SK-N-SH treated with all-trans-retinoic acid at 6 μM for 48 hours (cell line): ENCODE results near the gene IFIT3.
"Not testable (repeated sequence)": the region's sequence is repeated elsewhere in the genome, so short reads cannot be mapped to it uniquely, and the experiment has no call there.

ENCODE experiments used
- ATAC-seq: fragments of 200-7000 bp; cut with Tn5 transposase; 3 replicates; pipeline ENCODE4 v1.9.1; 2020; ENCODE audit warnings: mild to moderate bottlenecking, moderate library complexity
- ARNTL ChIP-seq: fragments of 450-650 bp; formaldehyde crosslinking; IDR thresholded peaks from 2 replicates; pipeline ENCODE4 v1.5.0; 2020; ENCODE audit warnings: low read depth, mild to moderate bottlenecking, moderate library complexity, borderline replicate concordance
- BACH2 ChIP-seq: fragments of 250-450 bp; sonication (Bioruptor Pico); IDR thresholded peaks from 2 replicates; pipeline ENCODE4 v1.9.0; 2021; ENCODE audit warnings: mild to moderate bottlenecking, borderline replicate concordance
- CSDC2 ChIP-seq: fragments of 250-450 bp; sonication (Bioruptor Pico); IDR thresholded peaks from 2 replicates; pipeline ENCODE4 v1.5.0; 2020; ENCODE audit warnings: mild to moderate bottlenecking, moderate library complexity
- GLIS3 ChIP-seq: fragments of 250-450 bp; sonication (Bioruptor Pico); IDR thresholded peaks from 2 replicates; pipeline ENCODE4 v1.5.0; 2020; ENCODE audit warnings: mild to moderate bottlenecking, moderate library complexity
- ISL1 ChIP-seq: fragments of 250-450 bp; sonication (Bioruptor Pico); IDR thresholded peaks from 2 replicates; pipeline ENCODE4 v2.1.2; 2022; ENCODE audit warnings: mild to moderate bottlenecking, moderate library complexity
- OSR1 ChIP-seq: fragments of 250-450 bp; sonication (Bioruptor Pico); IDR thresholded peaks from 2 replicates; pipeline ENCODE4 v1.8.0; 2022; ENCODE audit warnings: moderate library complexity, mild to moderate bottlenecking, inconsistent platforms
- PATZ1 ChIP-seq: fragments of 250-450 bp; sonication (Bioruptor Pico); IDR thresholded peaks from 2 replicates; pipeline ENCODE4 v1.8.0; 2020; ENCODE audit warnings: mild to moderate bottlenecking, moderate library complexity, borderline replicate concordance
- POU6F1 ChIP-seq: fragments of 250-450 bp; sonication (Bioruptor Pico); IDR thresholded peaks from 2 replicates; pipeline ENCODE4 v1.8.0; 2021; ENCODE audit warnings: low read depth, mild to moderate bottlenecking, moderate library complexity, borderline replicate concordance
- PPARA ChIP-seq: fragments of 250-450 bp; sonication (Bioruptor Pico); IDR thresholded peaks from 2 replicates; pipeline ENCODE4 v1.5.0; 2020; ENCODE audit warnings: mild to moderate bottlenecking, borderline replicate concordance
- SNAI2 ChIP-seq: fragments of 250-450 bp; sonication (Bioruptor Pico); IDR thresholded peaks from 2 replicates; pipeline ENCODE4 v1.5.0; 2020; ENCODE audit warnings: mild to moderate bottlenecking, moderate library complexity
- TCF4 ChIP-seq: fragments of 250-450 bp; sonication (Bioruptor Pico); IDR thresholded peaks from 2 replicates; pipeline ENCODE4 v1.8.0; 2021; ENCODE audit warnings: mild to moderate bottlenecking, moderate library complexity, borderline replicate concordance
- ZC3H10 ChIP-seq: fragments of 250-450 bp; sonication (Bioruptor Pico); IDR thresholded peaks from 2 replicates; pipeline ENCODE4 v1.5.1; 2021; ENCODE audit warnings: mild to moderate bottlenecking, moderate library complexity
- ZFP3 ChIP-seq: fragments of 250-450 bp; sonication (Bioruptor Pico); IDR thresholded peaks from 2 replicates; pipeline ENCODE4 v1.5.0; 2020; ENCODE audit warnings: mild to moderate bottlenecking, moderate library complexity
- ZFP30 ChIP-seq: fragments of 450-650 bp; formaldehyde crosslinking; IDR thresholded peaks from 2 replicates; pipeline ENCODE4 v1.5.0; 2022; ENCODE audit warnings: mild to moderate bottlenecking, moderate library complexity
- ZNF565 ChIP-seq: fragments of 450-650 bp; formaldehyde crosslinking; conservative IDR thresholded peaks from 2 replicates; pipeline ENCODE4 v1.5.0; 2020; ENCODE audit warnings: low read depth, mild to moderate bottlenecking, moderate library complexity
- ZNF70 ChIP-seq: fragments of 450-650 bp; formaldehyde crosslinking; IDR thresholded peaks from 2 replicates; pipeline ENCODE4 v1.5.0; 2020; ENCODE audit warnings: mild to moderate bottlenecking, moderate library complexity
- ZNF8 ChIP-seq: fragments of 450-650 bp; formaldehyde crosslinking; IDR thresholded peaks from 2 replicates; pipeline ENCODE4 v1.5.0; 2020; ENCODE audit warnings: mild to moderate bottlenecking, moderate library complexity

IFIT3 gene

GRCh38 chr10:89310056-89310893 is 17.5 kb upstream of the IFIT3 start:
- TF ChIP-seq POU6F1 (CRISPR knock-in tag) (no peak), PATZ1 (CRISPR knock-in tag) (no peak), ZNF70 (CRISPR knock-in tag) (no peak), ZNF565 (CRISPR knock-in tag) (no peak), CSDC2 (CRISPR knock-in tag) (no peak), ISL1 (CRISPR knock-in tag) (no peak), ZC3H10 (no peak), ZFP30 (CRISPR knock-in tag) (no peak), ARNTL (CRISPR knock-in tag) (no peak), SNAI2 (CRISPR knock-in tag) (no peak), ZNF8 (no peak), BACH2 (CRISPR knock-in tag) (no peak)
- ATAC-seq = no peak

- ATAC-seq = no peak
- TF ChIP-seq PPARA (CRISPR knock-in tag) = no peak
- TF ChIP-seq ZNF70 (CRISPR knock-in tag) = no peak
Observed at GRCh38 chr10:89312973-89313372, 14.8 kb upstream of the IFIT3 start.

GRCh38 chr10:89314676-89315075 is 13.1 kb upstream of the IFIT3 start:
- no peak for TF ChIP-seq ARNTL (CRISPR knock-in tag)
- TF ChIP-seq PPARA (CRISPR knock-in tag) = no peak
- no peak for TF ChIP-seq GLIS3 (CRISPR knock-in tag)
- no peak for TF ChIP-seq ZNF565 (CRISPR knock-in tag)
- TF ChIP-seq BACH2 (CRISPR knock-in tag) = no peak

GRCh38 chr10:89318047-89318446 is 9.8 kb upstream of the IFIT3 start:
- not testable (repeated sequence) for ATAC-seq

More at GRCh38 chr10:89314676-89315075, 13.1 kb upstream of the IFIT3 start:
- no peak for ATAC-seq

- not testable (repeated sequence) for ATAC-seq
Observed at GRCh38 chr10:89325081-89325480, 2.7 kb upstream of the IFIT3 start.

- not testable (repeated sequence) for ATAC-seq
Observed at GRCh38 chr10:89325856-89326255, 1.9 kb upstream of the IFIT3 start.

GRCh38 chr10:89329151-89329550 is 1.4 kb downstream of the IFIT3 start:
- no peak for ATAC-seq
- no peak for TF ChIP-seq ZC3H10
- no peak for TF ChIP-seq ZNF8
- no peak for TF ChIP-seq TCF4
- TF ChIP-seq SNAI2 (CRISPR knock-in tag) = no peak
- TF ChIP-seq OSR1 = no peak
- no peak for TF ChIP-seq ARNTL (CRISPR knock-in tag)
- no peak for TF ChIP-seq ISL1 (CRISPR knock-in tag)
- no peak for TF ChIP-seq ZFP30 (CRISPR knock-in tag)
- TF ChIP-seq ZFP3 (CRISPR knock-in tag) = no peak
- TF ChIP-seq PATZ1 (CRISPR knock-in tag) = no peak

GRCh38 chr10:89330014-89330413 is 2.2 kb downstream of the IFIT3 start:
- not testable (repeated sequence) for ATAC-seq
